Fibroblast of skin of back (primary cell): Measurements from ENCODE around the gene CRACR2B.

ENCODE experiments used
- DNase-seq: peaks from one replicate; pipeline ENCODE4 v3.0.0-alpha.2; 2013

CRACR2B gene

GRCh38 chr11:855330-855674 is 27.6 kb downstream of the CRACR2B start:
- DNase-seq, result no peak

GRCh38 chr11:855796-856195 is 28.1 kb downstream of the CRACR2B start:
- DNase-seq, result no peak

- no peak for DNase-seq
Observed at GRCh38 chr11:856397-856796, 28.7 kb downstream of the CRACR2B start.

- DNase-seq, result no peak
Observed at GRCh38 chr11:858053-858761, 30.5 kb downstream of the CRACR2B start.

- no peak for DNase-seq
Observed at GRCh38 chr11:858762-859339, 31.1 kb downstream of the CRACR2B start.

GRCh38 chr11:859394-860131 is 31.8 kb downstream of the CRACR2B start:
- DNase-seq, result peak; percentile 69

GRCh38 chr11:860234-861104 is 32.8 kb downstream of the CRACR2B start:
- no peak for DNase-seq

- DNase-seq, result no peak
Observed at GRCh38 chr11:861105-861479, 33.4 kb downstream of the CRACR2B start.

GRCh38 chr11:862081-862661 is 34.5 kb downstream of the CRACR2B start:
- no peak for DNase-seq

GRCh38 chr11:862696-863022 is 34.9 kb downstream of the CRACR2B start:
- no peak for DNase-seq

- DNase-seq, result no peak
Observed at GRCh38 chr11:863023-863909, 35.5 kb downstream of the CRACR2B start.

GRCh38 chr11:863910-864827 is 36.5 kb downstream of the CRACR2B start:
- no peak for DNase-seq

- DNase-seq, result no peak
Observed at GRCh38 chr11:864898-865297, 37.2 kb downstream of the CRACR2B start.

- DNase-seq, result no peak
Observed at GRCh38 chr11:865462-866430, 38.0 kb downstream of the CRACR2B start.

- no peak for DNase-seq
Observed at GRCh38 chr11:866481-866880, 38.8 kb downstream of the CRACR2B start.

- DNase-seq, result no peak
Observed at GRCh38 chr11:867856-868358, 40.2 kb downstream of the CRACR2B start.

GRCh38 chr11:868394-868793 is 40.7 kb downstream of the CRACR2B start:
- DNase-seq, result no peak

GRCh38 chr11:868802-869201 is 41.1 kb downstream of the CRACR2B start:
- no peak for DNase-seq
